Superior temporal gyrus (tissue), 1 donor: ENCODE data around the gene THUMPD3.
A peak's percentile ranks its signal among the peaks of the same experiment; 100 is the strongest.

Source experiments
- DNase-seq: peaks from one replicate; pipeline ENCODE4 v3.0.0-alpha.2; 2016; ENCODE audit errors: extremely low spot score

THUMPD3 gene

GRCh38 chr3:9361691-9362388 lies 1.0 kb upstream of the THUMPD3 start:
- DNase-seq = no peak

- DNase-seq = no peak
Measured at GRCh38 chr3:9369508-9369907, 6.7 kb downstream of the THUMPD3 start.

- DNase-seq = no peak
Measured at GRCh38 chr3:9373465-9373864, 10.6 kb downstream of the THUMPD3 start.

- DNase-seq = no peak
Measured at GRCh38 chr3:9377981-9378380, 15.1 kb downstream of the THUMPD3 start.

- no peak for DNase-seq
Measured at GRCh38 chr3:9379327-9379726, 16.5 kb downstream of the THUMPD3 start.

GRCh38 chr3:9380014-9380413 lies 17.2 kb downstream of the THUMPD3 start:
- DNase-seq = no peak

GRCh38 chr3:9384141-9384828 lies 21.4 kb downstream of the THUMPD3 start:
- no peak for DNase-seq

GRCh38 chr3:9385187-9386077 lies 22.6 kb downstream of the THUMPD3 start:
- no peak for DNase-seq

GRCh38 chr3:9386078-9386459 lies 23.2 kb downstream of the THUMPD3 start:
- DNase-seq = no peak

GRCh38 chr3:9386501-9387321 lies 23.9 kb downstream of the THUMPD3 start:
- DNase-seq = no peak

- DNase-seq = no peak
Measured at GRCh38 chr3:9387322-9387655, 24.4 kb downstream of the THUMPD3 start.

GRCh38 chr3:9388142-9388541 lies 25.3 kb downstream of the THUMPD3 start:
- no peak for DNase-seq

- DNase-seq = no peak
Measured at GRCh38 chr3:9388562-9389272, 25.9 kb downstream of the THUMPD3 start.

- DNase-seq = no peak
Measured at GRCh38 chr3:9390265-9390888, 27.5 kb downstream of the THUMPD3 start.

GRCh38 chr3:9392041-9392440 lies 29.2 kb downstream of the THUMPD3 start:
- no peak for DNase-seq

- DNase-seq = no peak
Measured at GRCh38 chr3:9395570-9396300, 32.9 kb downstream of the THUMPD3 start.

- DNase-seq = peak; percentile 30
Measured at GRCh38 chr3:9396301-9396631, 33.4 kb downstream of the THUMPD3 start.

GRCh38 chr3:9396632-9397331 lies 33.9 kb downstream of the THUMPD3 start:
- DNase-seq = peak; percentile 99

- peak; percentile 95 for DNase-seq
Measured at GRCh38 chr3:9397332-9397905, 34.6 kb downstream of the THUMPD3 start, which contains the start of gene SETD5. Gene SETD5 (plus strand): TSS chr3:9397615. CDS start chr3:9428939, 31,324 bp downstream.
